ENCODE measurements around the gene TEX101.
"Not testable (repeated sequence)": the region's sequence is repeated elsewhere in the genome, so short reads cannot be mapped to it uniquely, and the experiment has no call there.

The TEX101 gene

DNA sequence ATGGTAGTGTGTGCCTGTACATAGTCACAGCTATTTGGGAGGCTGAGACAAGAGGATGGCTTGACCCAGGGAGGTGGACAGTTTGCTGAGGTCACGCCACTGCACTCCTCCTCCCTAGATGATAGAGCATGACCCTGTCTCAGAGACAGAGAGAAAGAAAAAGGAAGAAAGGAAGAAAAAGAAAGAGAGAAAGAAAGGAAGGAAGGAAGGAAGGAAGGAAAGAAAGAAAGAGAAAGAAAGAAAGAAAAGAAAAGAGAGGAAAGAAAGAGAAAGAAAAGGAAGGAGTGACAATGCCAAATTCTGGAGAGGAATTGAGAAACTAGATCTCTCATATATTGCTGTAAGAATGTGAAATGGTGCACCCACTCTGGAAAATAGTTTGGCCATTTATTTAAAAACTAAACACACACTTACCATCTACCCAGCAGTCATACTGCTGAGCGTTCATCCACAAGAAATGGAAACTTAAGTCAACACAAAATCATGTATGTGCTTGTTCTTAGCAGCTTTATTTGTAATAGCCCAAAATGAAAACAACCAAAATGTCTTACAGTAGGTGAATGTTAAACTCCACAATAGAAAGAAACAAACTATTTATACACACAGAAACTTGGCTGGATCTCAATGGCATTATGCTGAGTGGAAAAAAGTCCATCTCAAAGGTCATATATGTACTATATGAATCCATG lies 7.5 kb downstream of the TEX101 start:
- DNase-seq: no peak

GRCh38 chr19:43422689-43423066 lies 8.0 kb downstream of the TEX101 start:
- DNase-seq: no peak

- no peak for DNase-seq
Observed at GRCh38 chr19:43423779-43424178, 9.1 kb downstream of the TEX101 start.

DNA sequence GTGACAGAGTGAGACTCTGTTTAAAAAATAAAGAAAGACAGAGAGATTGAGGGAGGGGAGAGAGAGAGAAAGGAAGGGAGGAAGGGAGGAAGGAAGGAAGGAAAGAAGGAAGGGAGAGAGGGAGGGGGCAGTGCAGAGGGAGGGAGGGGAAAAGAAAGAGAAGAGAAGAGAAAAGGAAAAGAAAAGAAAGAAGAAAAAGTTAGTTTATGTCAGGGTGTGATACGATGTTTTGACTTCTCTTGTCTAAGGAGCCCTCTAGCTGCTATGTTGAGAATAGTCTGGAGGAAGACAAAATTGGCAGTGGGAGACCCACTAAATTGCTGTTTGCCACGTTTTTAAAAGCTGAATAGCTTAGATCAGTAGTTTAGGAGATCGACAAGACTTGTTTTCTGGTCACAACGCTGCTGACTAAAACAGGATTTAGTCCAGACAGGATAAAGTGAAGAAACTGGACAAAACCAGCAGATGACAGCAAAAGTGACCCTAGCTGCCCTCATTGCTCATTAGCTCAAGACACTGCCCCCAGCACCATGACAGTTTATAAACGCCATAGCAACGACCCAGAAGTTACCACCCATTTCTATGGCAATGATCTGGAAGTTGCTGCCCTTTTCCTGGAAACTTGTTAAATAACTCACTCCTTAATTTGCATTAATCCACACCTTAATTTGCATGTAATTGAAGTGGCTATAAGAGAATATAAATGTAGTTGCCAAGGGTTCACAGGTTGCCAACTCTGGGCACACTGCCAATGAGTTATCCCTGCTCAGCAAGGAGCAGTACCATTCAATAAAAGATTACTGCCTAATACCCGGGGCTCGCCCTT lies 11.1 kb downstream of the TEX101 start:
- peak in 1 of 2 experiments; percentile 13 for DNase-seq

GRCh38 chr19:43429395-43429794 lies 14.7 kb downstream of the TEX101 start:
- no peak for DNase-seq

GRCh38 chr19:43430142-43430710 lies 15.5 kb downstream of the TEX101 start:
- no peak for DNase-seq

DNA sequence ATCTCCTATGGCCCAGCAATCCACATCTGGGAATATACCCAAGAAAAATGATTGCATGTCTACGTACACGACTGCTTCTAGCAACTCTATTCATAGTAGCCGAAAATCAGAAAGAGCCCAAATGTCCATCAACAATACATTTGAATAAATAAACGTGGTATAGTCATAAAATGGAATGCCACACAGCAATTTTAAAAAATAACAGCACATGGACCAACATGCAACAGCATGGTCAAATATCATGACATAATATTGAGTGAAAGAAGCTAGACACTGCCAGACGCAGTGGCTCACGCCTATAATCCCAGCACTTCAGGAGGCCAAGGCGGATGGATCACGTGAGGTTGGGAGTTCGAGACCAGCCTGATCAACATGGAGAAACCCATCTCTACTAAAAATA lies 16.3 kb downstream of the TEX101 start:
- no peak for DNase-seq

- DNase-seq: no peak
Observed at GRCh38 chr19:43433358-43433673, 18.6 kb downstream of the TEX101 start.

GRCh38 chr19:43433689-43434088 lies 19.0 kb downstream of the TEX101 start:
- no peak for DNase-seq

DNA sequence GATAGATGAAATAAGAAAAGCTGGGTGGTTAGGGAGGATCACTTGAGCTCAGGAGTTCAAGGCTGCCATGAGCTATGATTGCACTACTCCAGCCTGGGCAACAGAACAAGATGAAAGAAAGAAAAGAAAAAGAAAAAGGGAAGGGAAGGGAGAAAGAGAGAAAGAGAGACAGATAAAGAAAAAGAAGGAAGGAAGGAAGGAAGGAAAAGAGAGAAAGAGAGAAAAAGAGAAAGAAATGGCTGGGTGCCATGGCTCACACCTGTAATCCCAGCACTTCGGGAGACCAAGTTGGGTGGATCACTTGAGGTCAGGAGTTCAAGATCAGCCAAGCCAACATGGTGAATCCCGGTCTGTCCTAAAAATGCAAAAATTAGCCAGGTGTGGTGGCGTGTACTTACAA lies 21.1 kb downstream of the TEX101 start:
- DNase-seq: no peak

DNA sequence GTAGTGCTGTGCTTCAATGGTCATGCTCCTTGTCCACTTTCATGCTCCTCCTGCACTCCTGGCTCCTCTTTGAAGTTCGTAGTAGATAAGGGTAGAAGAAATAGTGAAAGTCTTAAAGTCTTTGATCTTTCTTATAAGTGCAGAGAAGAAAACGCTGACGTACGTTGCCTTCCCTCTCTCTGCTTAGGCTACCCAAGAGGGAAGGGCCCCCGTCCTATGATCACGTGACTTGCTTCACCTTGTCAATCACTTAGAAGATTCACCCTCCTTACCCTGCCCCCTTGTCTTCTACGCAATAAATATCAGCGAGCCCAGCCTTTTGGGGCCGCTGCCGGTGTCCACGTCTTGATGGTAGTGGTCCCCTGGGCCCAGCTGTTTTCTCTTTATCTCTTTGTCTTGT lies 22.6 kb downstream of the TEX101 start:
- DNase-seq: not testable (repeated sequence)

DNA sequence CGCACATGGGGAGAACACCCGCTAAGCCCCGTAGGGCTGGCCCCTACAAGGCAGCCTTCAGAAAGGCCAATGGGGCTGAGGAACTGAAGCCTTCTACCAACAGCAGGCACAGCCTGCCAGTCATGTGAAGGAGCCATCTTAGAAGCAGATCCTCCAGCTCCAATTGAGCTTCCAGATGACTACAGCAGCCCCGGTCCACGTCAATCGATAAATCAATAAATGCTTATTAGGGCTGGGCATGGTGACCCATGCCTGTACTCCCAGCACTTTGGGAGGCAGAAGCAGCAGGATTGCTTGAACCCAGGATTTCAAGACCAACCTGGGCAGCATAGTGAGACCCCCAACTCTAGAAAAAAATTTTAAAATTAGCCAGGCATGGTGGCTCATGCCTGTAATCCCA lies 23.0 kb downstream of the TEX101 start:
- DNase-seq: no peak

DNA sequence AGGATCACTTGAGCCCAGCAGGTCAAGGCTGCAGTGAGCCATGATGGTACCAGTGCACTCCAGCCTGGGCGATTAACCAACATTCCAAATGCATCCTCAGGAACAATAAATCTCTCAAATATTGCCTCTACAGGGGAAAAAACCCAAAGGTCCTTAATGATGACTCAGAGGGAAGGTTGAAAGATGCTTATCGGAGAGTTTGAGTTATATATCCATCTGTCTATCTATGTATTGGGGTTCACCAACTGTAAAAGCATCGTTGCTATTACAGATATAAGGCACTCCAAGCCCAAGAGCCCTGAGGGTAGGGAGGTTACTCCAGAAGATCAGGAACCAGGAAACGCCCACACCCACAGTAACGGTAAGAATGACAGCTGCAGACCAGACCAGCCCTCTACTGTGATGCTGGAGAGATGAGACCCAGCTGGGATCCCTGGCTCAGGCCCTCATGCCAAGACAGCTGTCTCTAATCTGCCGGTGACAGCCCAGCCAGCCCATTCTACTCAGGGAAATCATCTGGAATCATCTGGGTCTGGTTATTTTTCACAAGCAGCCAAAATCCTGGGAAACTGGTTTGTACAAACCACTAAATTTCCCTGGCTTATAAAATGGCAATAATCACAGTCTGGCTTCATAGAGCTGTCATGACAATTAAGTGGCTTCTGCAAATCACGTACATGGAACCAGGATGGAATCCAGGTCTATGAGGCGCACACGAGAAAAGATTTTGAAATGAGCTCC lies 23.8 kb downstream of the TEX101 start:
- no peak for DNase-seq

DNA sequence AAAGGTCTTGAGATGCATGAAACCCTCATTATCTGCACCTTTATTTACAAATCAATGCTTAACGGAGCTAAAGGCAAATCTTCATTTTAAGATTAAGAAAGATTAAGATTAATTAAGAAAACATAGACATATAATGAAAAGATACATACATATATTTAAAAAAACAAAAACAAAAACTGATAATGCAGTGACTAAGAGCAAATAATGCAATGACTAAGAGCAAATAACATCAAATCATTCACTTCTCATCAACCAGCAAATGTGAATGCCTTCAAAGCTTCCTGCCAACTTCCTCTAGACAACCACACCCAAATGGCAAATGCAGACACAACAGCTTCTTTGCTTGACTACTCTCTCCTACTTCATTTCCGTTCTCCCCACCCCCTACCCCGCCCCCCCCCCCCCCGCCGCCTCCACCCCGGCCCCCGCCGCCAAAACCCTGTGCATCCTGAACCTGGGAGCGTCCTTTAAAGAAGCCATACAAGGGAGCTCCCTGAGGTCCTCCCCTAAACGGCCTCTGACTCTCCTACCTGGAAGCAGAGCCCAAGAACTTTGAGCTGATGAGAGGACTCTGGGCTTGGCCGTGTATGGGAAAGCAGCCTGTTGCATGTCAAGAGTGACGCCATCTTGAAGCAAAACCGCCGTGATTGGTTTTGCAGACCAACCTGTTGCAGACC lies 24.5 kb downstream of the TEX101 start:
- DNase-seq: no peak

- DNase-seq: no peak
Observed at GRCh38 chr19:43439709-43440063, 25.0 kb downstream of the TEX101 start.

DNA sequence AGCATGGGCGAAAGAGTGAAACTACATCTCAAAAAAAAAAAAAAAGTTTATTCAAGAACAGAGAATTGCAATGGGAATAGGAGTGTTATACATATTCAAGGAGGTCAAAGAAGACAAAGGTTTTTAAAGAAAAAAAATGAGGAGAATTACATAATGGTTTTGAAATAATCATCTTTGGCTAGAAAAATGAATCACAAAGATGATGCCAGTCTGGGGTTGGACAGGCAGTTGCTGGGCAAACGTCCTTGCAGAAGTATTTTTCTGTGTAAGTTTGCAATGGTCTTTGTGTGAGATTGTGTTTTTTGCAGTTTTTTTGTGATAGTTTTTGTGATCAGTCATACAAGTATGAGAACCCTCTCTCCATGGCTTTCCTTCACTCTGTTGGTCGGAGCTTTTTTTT lies 27.0 kb downstream of the TEX101 start:
- no peak for DNase-seq

- not testable (repeated sequence) for DNase-seq
Observed at GRCh38 chr19:43444091-43444490, 29.4 kb downstream of the TEX101 start.

DNA sequence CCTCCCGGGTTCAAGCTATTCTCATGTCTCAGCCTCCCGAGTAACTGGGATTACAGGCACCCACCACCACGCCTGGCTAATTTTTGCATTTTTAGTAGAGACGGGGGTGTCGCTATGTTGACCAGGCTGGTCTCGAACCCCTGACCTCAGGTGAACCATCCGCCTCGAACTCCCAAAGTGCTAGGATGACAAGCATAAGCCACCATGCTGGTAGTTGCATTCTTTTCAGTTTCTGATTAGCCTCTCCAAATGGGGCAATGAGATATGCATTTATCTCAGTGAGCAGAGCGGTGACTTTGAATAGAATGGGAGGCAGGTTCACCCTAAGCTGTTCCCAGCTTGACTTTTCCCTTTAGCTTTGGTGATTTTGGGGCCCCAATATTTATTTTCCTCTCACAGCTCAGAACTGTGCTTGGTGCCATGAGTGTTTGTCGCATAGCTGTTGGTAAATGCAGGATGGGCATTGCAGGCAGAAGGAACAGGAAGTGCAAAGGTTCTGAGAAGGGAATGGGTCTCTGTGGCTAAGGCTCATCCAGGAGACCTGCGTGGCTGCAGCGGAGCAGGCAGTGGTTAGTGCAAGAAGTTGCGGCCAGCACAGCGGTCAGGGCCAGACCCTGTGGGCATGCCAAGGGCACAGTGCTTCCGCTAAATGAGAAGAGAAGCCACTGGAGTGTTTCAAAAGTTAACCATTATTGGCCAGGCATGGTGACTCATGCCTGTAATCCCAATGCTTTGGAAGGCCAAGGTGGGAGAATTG lies 30.0 kb downstream of the TEX101 start:
- no peak for DNase-seq

- no peak for DNase-seq
Observed at GRCh38 chr19:43445426-43445825, 30.7 kb downstream of the TEX101 start.

DNA sequence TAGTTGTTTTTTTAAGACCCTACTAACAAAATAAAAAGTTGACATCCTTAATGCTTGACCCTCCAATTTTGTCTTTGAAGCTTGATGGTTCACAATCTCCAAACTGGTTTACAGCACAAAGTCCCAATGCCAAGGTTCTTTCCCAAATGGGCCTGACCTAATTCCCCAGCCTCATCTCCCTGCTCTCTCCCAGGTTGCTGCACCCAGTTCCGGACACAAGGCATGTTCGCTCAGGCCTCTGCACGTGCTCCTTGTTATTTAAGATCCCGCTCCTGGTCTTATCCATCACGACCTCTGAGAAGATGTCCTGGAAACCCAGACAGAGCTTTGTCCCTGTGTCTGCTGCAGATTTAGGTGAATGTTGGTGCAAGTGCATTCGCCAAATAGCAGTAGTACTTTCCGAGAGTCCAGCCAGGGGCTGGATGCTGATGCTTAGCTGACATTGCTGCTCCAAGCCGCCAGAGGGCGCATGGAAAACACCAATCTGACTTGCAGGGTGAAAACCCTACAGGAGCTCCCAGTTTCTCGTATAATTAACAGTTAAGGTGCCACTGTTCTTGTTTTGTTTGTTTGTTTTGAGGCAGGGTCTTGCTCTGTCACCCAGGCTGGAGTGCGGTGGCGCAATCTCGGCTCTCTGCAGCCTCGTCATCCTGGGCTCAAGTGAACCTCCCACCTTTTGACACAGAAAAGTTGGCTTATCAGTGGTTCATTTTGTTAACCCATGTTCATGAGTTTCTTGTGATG lies 32.2 kb downstream of the TEX101 start:
- DNase-seq: peak; percentile 16 to 82

GRCh38 chr19:43447655-43448054 lies 33.0 kb downstream of the TEX101 start:
- no peak for DNase-seq

Data from NCI-H446 (cell line).